ENCODE measurements around the gene COA8. TPM values are rescaled to one million over a fixed set of nuclear protein-coding genes. Genes with fewer than 3 reads are reported as not detected.

COA8 gene
- total and polyA plus RNA-seq, 3 donors from 2014 or later = 28.9 to 152 (median 68.7) TPM

- Histone ChIP-seq H3K36me3 (ENCODE audit: low read depth, missing control alignments) (no peaks in the 10 kb centered on the region), H3K4me1 (peaks cover 39% of the 10 kb centered on the region), H3K27me3 (no peaks in the 10 kb centered on the region), H3K4me3 (no peak overlapping the region), H3K9me3 (no peaks in the 10 kb centered on the region), H3K27ac (peak overlapping the region; percentile 75 to 88)
- no peak for DNase-seq
- 49% methylated on average over 12 to 22 of the region's 22 CpGs for WGBS, 2 donors
- intact Hi-C loops (cut with DNase I; ENCODE audit: low total_unique reads) = loop anchor here (10.0 kb wide), 1 partner anchor 46 kb away; no protein-coding TSS in a partner anchor
- TF ChIP-seq POLR2A (IDR thresholded peaks at IDR 0.05) (no peak), CTCF (IDR thresholded peaks at IDR 0.05) (no peak)
These were observed 12.1 kb upstream of the COA8 start for GRCh38 chr14:103550451-103551337.

GRCh38 chr14:103551338-103551762 is 11.4 kb upstream of the COA8 start:
- no peaks in the 10 kb centered on the region for H3K27me3 ChIP-seq
- intact Hi-C loops (cut with DNase I; ENCODE audit: low total_unique reads) = loop anchor here (10.0 kb wide), 1 partner anchor 47 kb away; no protein-coding TSS in a partner anchor
- H3K27ac ChIP-seq = peak overlapping the region; percentile 75 to 88
- TF ChIP-seq POLR2A (IDR thresholded peaks at IDR 0.05) = no peak
- no peak for TF ChIP-seq CTCF (IDR thresholded peaks at IDR 0.05)
- DNase-seq = peak; percentile 86
- 27 to 58% methylated on average over 7 to 17 of the region's 17 CpGs for WGBS, 2 donors
- H3K9me3 ChIP-seq = no peaks in the 10 kb centered on the region
- H3K4me3 ChIP-seq = no peak overlapping the region
- H3K4me1 ChIP-seq = peaks cover 39% of the 10 kb centered on the region
- H3K36me3 ChIP-seq (ENCODE audit: low read depth, missing control alignments) = no peaks in the 10 kb centered on the region

GRCh38 chr14:103552011-103552845 is 10.5 kb upstream of the COA8 start:
- Histone ChIP-seq H3K9me3 (no peaks in the 10 kb centered on the region), H3K27ac (peak overlapping the region; percentile 75 to 88), H3K27me3 (no peaks in the 10 kb centered on the region), H3K4me1 (peaks cover 47% of the 10 kb centered on the region), H3K36me3 (ENCODE audit: low read depth, missing control alignments) (no peaks in the 10 kb centered on the region), H3K4me3 (no peak overlapping the region)
- WGBS, 2 donors = 40 to 60% methylated on average over 8 to 18 of the region's 18 CpGs
- intact Hi-C loops (cut with DNase I; ENCODE audit: low total_unique reads) = loop anchor here (10.0 kb wide), 1 partner anchor 47 kb away; no protein-coding TSS in a partner anchor
- peak; percentile 73 for DNase-seq
- TF ChIP-seq POLR2A (IDR thresholded peaks at IDR 0.05) (no peak), CTCF (IDR thresholded peaks at IDR 0.05) (no peak)

GRCh38 chr14:103552846-103553210 is 9.9 kb upstream of the COA8 start:
- no peak overlapping the region for H3K4me3 ChIP-seq
- no peak for DNase-seq
- peaks cover 48% of the 10 kb centered on the region for H3K4me1 ChIP-seq
- intact Hi-C loops (cut with DNase I; ENCODE audit: low total_unique reads) = loop anchor here (10.0 kb wide), 1 partner anchor 48 kb away; no protein-coding TSS in a partner anchor
- no peaks in the 10 kb centered on the region for H3K36me3 ChIP-seq (ENCODE audit: low read depth, missing control alignments)
- TF ChIP-seq POLR2A (IDR thresholded peaks at IDR 0.05) (no peak), CTCF (IDR thresholded peaks at IDR 0.05) (no peak)
- H3K9me3 ChIP-seq = no peaks in the 10 kb centered on the region
- 78 to 87% methylated on average over 11 of the region's 11 CpGs for WGBS, 2 donors
- H3K27me3 ChIP-seq = no peaks in the 10 kb centered on the region
- H3K27ac ChIP-seq = peak overlapping the region in 1 of 2 donors; percentile 88

All from testis (tissue), 3 donors.